ENCODE data around the gene MORN1. TPM values are rescaled to one million over a fixed set of nuclear protein-coding genes. Genes with fewer than 3 reads are reported as not detected.

Gene MORN1
- total and polyA plus RNA-seq, 2 of the 8 experiments (the other 6 are each of a cell fraction or from before 2014, with no cell fraction given): 5.0 to 9.1 TPM

DNA sequence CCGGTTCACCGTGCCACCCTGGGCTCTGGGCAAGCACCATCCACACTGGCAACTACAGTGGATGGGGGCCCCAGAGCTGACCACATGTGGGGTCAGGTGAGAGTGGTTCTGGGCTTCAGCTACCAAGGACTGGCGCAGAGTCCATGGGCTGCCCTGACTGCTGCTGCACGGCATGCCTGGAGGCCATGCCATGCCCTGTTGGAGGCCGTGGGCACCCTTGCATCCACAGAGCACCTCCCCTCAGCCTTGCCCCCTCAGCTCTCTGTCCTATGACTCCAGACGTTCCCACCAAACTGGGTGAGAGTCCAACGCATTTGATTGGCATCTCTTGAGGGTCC lies 15.5 kb downstream of the MORN1 start:
- Histone ChIP-seq H3K4me3 (ENCODE audit: extremely low read depth in 1 of 4, insufficient read depth in 2 of 4, low read depth in 3 of 4, low read length in 4 of 4) (no peak overlapping the region), H2BK20ac (ENCODE audit: low read length) (no peak overlapping the region), H2BK12ac (ENCODE audit: low read depth, low read length) (no peak overlapping the region), H4K5ac (ENCODE audit: insufficient read length, low read depth, low read length) (no peak overlapping the region), H3K18ac (ENCODE audit: extremely low read depth, low read length) (no peak overlapping the region), H3K4me1 (replicated peaks in 1 of 4; ENCODE audit: control insufficient read depth in 3 of 4, insufficient read depth in 4 of 4, low read length in 3 of 4) (no peaks in the 10 kb centered on the region), H4K91ac (replicated peaks; ENCODE audit: insufficient read length, low read length) (no peak overlapping the region), H2BK15ac (ENCODE audit: low read length) (no peak overlapping the region), H2AFZ (ENCODE audit: low read length) (no peak overlapping the region), H2BK5ac (ENCODE audit: low read depth, low read length) (0 out of 2 replicates have a peak overlapping the region, but pooled peaks have one; percentile 30), H3K27me3 (replicated peaks in 1 of 4; ENCODE audit: control insufficient read depth in 3 of 4, extremely low read depth in 1 of 4, insufficient read depth in 3 of 4, low read length in 3 of 4) (no peaks in the 10 kb centered on the region), H3K9me3 (ENCODE audit: insufficient read depth in 2 of 2, low read depth in 1 of 2, low read length in 1 of 2) (no peaks in the 10 kb centered on the region), H4K20me1 (replicated peaks in 1 of 2; ENCODE audit: control insufficient read depth in 1 of 2, insufficient read depth in 2 of 2, low read length in 2 of 2) (no peaks in the 10 kb centered on the region), H3K14ac (ENCODE audit: insufficient read length) (no peak overlapping the region), H3K56ac (replicated peaks; ENCODE audit: insufficient read length, low read depth, low read length) (no peak overlapping the region), H3K27ac (ENCODE audit: low read depth, low read length) (no peak overlapping the region), H3K4me2 (ENCODE audit: insufficient read depth in 1 of 2, low read depth in 2 of 2, low read length in 2 of 2) (no peak overlapping the region), H3K79me1 (ENCODE audit: low read depth, low read length) (no peaks in the 10 kb centered on the region), H3K4ac (replicated peaks; ENCODE audit: insufficient read length, low read depth, low read length) (no peak overlapping the region), H2BK120ac (replicated peaks; ENCODE audit: low read depth, low read length) (no peak overlapping the region), H3K23ac (ENCODE audit: insufficient read length) (no peak overlapping the region), H3K9ac (replicated peaks in 1 of 4; ENCODE audit: extremely low read depth in 1 of 4, low read depth in 3 of 4, low read length in 3 of 4) (no peak overlapping the region), H3K36me3 (ENCODE audit: control insufficient read depth in 2 of 4, insufficient read depth in 4 of 4, low read length in 3 of 4) (no peaks in the 10 kb centered on the region), H2AK5ac (ENCODE audit: low read depth, low read length) (no peak overlapping the region), H4K8ac (ENCODE audit: extremely low read depth, insufficient read depth, low read length) (no peak overlapping the region), H3K79me2 (ENCODE audit: control insufficient read depth in 1 of 2, insufficient read depth in 2 of 2, low read length in 2 of 2) (no peaks in the 10 kb centered on the region), H3K23me2 (ENCODE audit: low read depth, low read length) (no peaks in the 10 kb centered on the region)
- ChIA-PET POLR2A (ENCODE audit: partially characterized antibody) (interaction anchor here (0.7 to 5.0 kb wide), 4 partner anchors 32 to 181 kb away, joined by 3 to 16 read pairs (median 4); partner anchors contain the start of gene FAAP20), CTCF (ENCODE audit: partially characterized antibody) (interaction anchor here (1.3 to 2.5 kb wide), 5 partner anchors 11 to 181 kb away, joined by 3 to 15 read pairs (median 5); partner anchors contain the start of gene FAAP20)
- FAIRE-seq (no peak), DNase-seq (ENCODE audit: low read depth in 1 of 2, low spot score in 2 of 2) (no peak)
- 91% methylated on average over 7 of the region's 7 CpGs; no CpG with 5 or more reads in 1 of the 2 experiments for WGBS, 2 experiments (ENCODE audit: extremely low coverage in 1 of 2, insufficient coverage in 1 of 2, insufficient read length in 1 of 2, insufficient replicate concordance in 2 of 2, low coverage in 1 of 2, low lambda C conversion rate in 2 of 2, missing lambda C conversion rate in 1 of 2)
- TF ChIP-seq BRCA1 (IDR thresholded peaks at IDR 0.05; ENCODE audit: low read depth, low read length) (no peak), SP2 (IDR thresholded peaks at IDR 0.05; ENCODE audit: low read length) (no peak), POU5F1 (IDR thresholded peaks at IDR 0.05; ENCODE audit: low read depth, low read length) (no peak), ATF3 (IDR thresholded peaks at IDR 0.05; ENCODE audit: insufficient read depth, low read depth, low read length) (no peak), SIRT6 (IDR thresholded peaks at IDR 0.05; ENCODE audit: low read length) (no peak), SUZ12 (IDR thresholded peaks at IDR 0.05; ENCODE audit: low read length) (no peak), BCL11A (IDR thresholded peaks at IDR 0.05; ENCODE audit: low read depth in 2 of 2, low read length in 2 of 2) (no peak), YY1 (IDR thresholded peaks at IDR 0.05; ENCODE audit: low read depth, low read length) (no peak), KDM1A (IDR thresholded peaks at IDR 0.05; ENCODE audit: borderline replicate concordance, low read length) (no peak), BACH1 (IDR thresholded peaks at IDR 0.05; ENCODE audit: low read length) (no peak), CBX8 (IDR thresholded peaks at IDR 0.05; ENCODE audit: borderline replicate concordance, low read depth, low read length) (no peak)
- TF ChIP-seq, protein P1, sequence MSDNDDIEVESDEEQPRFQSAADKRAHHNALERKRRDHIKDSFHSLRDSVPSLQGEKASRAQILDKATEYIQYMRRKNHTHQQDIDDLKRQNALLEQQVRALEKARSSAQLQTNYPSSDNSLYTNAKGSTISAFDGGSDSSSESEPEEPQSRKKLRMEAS (IDR thresholded peaks at IDR 0.05): no peak

All from H1 (cell line).